HG02852 (cell line): ENCODE data around the gene HS3ST5.

Source experiments
- ATAC-seq: cut with Tn5 transposase; IDR thresholded peaks from one replicate; pipeline ENCODE4 v1.9.1; 2021; ENCODE audit warnings: mild to moderate bottlenecking, moderate library complexity; ENCODE audit not compliant: unreplicated experiment

Gene HS3ST5

DNA sequence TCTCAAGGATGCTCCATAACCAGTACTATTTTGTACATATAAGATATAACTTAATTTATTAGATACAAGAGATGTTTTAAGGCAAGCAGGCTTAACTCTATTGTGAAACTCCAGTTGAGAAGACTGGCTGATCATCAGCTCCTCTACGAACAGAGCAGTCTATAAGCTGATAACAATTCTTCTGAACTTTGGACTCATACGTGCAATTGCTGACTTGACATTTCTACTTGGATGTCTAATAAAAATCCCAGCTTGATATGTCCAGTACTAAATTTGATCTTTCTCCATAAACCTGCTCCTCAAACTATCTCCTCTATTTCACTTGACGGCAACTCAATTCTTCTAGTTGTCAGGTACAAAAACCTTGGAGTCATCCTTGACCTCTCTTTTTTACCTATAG is 141.9 kb downstream of the HS3ST5 start:
- ATAC-seq, result no peak

- no peak for ATAC-seq
Measured at GRCh38 chr6:114195631-114196403, 147.0 kb downstream of the HS3ST5 start.

DNA sequence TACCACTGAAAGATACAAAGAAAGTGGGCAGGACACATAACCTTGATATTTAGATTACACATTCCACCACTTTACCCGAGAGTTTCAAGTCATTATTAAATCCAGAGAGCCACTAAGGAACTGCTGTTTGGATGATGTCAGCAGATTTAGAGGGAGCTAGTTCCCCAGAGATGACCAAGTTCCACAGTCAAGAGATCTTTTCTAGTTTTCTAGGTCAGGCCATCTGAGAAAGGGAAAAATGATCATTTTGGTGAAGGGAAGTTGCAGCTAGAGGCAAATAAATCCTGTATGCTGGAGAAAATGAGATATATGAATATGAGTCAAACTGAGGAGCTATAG is 147.8 kb downstream of the HS3ST5 start:
- ATAC-seq, result no peak

DNA sequence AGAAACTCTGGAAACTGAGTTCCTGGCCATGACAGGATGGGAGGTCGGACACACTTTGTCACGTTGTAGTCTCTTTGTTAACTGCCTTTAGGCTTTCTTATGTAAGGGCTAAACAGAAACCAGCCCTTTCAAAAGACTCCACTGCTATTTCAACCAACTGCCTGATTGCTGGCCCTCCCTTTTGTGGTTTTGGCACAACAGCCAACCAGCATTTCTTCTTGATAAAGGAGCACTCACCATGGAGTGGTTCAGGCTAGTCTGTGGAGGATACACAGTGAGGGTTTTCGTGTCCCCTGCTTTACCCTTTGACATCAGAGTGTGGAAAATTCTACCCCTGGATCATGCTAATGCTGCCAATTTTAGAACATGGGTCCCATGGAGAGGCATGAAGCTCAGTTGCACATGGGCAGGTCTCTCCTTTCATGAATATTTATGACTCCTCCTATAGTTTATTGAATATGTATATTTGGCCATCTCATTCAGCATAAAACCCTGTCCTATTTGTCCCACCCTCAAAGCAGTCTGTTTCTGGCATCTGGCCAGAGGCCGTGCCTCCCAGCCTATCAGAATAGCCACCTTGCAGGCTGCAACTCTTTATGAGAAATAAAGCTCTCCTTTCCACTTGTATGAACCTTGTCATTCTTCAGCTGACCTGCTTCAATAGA is 148.3 kb downstream of the HS3ST5 start:
- ATAC-seq, result no peak

GRCh38 chr6:114187563-114187962 is 155.3 kb downstream of the HS3ST5 start:
- ATAC-seq, result no peak

DNA sequence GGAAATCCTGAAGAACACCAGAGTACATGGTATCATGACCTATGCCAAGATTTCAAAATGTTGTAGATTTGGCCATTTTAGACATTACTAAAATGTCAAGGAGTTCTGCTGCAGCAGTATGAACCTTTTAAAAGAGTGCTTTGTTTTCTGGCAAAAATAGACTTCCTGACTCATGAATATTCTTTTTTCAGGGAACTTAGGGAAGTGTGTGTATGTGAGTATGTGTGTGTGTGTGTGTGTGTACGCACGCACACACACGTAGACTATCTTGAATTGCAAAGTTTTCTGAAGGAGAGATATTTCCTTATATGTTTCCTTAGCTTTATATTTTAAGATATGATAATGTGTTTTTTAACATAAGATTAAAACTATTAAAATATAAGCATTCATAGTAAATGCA is 161.2 kb downstream of the HS3ST5 start:
- ATAC-seq, result no peak

- ATAC-seq, result no peak
Measured at GRCh38 chr6:114179411-114179810, 163.4 kb downstream of the HS3ST5 start.

GRCh38 chr6:114176726-114177125 is 166.1 kb downstream of the HS3ST5 start:
- ATAC-seq, result no peak

GRCh38 chr6:114172576-114173260 is 170.1 kb downstream of the HS3ST5 start:
- no peak for ATAC-seq

DNA sequence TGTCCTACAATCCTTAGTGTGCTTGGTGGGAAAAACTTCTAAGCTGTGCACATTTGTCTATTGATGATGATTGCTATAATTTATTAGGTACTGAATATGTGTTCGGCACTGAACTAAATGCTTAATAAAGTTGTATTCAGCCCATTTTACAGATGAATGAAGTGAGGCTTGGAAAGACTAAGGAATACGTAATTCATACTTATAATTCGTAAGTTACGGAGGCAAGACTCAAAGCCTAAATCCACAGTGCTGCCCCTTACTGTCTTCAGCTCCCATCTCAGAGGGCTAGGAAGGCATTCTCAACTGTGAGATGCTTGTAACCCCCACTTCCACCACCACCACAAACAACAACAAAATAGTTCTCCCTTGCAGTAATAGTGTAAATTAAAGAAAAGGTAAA is 171.3 kb downstream of the HS3ST5 start:
- ATAC-seq, result no peak

- ATAC-seq, result no peak
Measured at GRCh38 chr6:114170958-114171387, 171.8 kb downstream of the HS3ST5 start.

GRCh38 chr6:114170372-114170771 is 172.5 kb downstream of the HS3ST5 start:
- no peak for ATAC-seq

- no peak for ATAC-seq
Measured at GRCh38 chr6:114169763-114170162, 173.1 kb downstream of the HS3ST5 start.

DNA sequence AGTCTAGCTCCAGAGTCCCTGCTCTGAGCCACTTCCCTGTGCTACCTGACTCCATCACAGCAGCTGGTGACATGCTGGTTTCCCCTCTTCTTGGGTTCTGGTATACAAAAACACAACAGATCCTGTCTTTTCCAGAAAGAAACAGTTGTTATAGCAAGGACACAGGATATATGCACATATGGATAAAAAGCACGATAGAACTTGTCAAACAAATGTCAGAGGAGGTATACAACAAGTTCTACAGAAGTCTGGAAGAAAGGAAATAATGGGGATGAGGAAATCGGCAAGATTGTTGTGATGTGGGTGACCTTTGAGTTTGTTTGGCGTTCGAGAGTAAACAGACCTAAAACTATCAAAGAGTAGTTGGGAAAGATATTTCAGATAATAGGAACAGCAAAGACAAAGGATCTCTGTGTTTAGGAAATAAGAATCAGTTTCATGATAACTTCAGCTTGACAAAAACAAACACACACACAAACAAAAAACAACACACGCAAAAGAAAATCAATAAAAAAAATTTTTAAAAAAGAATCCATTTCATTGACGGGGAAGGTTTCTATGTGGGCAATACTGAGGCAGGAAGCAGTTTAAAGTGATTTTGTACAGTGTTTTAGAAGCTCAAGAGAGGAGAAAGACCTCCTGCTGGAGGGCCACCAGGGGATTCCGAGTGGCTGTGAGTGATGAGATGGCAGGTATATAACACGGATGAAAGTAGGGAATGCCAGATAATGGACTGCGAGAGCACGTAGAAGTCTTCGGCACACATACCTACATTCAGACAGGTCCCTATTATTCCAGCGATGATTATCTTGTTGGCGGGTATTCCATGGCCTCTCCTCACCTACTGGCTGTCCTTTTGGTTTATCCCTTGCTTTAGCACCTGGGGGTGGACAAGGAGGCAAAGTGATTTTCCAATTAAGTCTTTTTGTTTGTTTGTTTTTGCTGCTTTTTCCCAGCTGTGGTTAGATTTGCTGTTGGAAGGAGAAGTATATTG is 174.9 kb downstream of the HS3ST5 start:
- ATAC-seq, result no peak

DNA sequence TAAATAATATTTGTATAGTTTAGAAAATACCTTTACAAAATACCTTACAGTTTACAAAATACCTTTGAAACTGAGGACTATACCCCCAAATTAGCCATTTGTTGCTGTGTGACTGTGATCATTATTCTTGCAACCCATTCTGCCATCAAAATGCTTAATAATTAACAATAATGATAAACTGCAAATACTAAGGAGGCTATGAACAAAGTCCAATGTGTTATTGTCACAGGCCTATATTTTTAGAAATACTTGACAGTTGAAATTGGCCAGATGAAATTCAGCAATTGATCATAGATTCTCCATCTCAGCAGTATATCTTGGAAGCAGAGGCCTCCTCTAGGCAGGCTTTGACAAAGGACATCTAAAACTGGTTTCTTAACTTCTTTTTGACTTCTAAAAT is 178.6 kb downstream of the HS3ST5 start:
- ATAC-seq, result no peak

DNA sequence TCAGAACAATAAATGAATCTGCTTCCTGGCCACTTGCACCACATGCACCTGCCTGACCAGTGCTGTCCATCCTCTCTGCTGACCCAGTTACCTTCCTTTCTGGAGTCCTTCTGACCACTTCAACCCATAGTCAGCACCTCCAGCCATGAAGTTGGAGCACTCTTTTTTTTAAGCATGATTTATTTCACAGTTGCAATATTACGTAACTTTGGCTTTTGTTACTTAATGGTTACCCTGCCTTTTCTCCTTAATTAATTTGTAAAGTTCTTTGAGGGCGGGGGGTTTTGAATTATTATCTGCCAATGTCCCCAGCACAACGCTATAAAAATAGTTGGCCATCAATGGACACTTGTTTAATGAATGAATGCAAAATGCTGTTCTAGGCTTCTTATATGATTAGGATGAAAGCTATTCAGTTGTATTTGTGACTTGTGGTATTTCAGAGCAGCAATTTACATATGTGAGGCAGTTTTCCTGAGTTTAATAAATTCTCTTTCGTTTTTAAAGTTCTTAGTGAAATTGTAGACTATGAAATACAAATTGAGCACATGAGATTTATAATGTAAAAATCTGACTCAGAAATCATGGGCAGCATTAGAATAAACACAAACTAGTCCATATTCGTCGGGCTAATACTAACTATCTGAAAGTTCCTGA is 180.0 kb downstream of the HS3ST5 start:
- no peak for ATAC-seq

- no peak for ATAC-seq
Measured at GRCh38 chr6:114160881-114161280, 181.9 kb downstream of the HS3ST5 start.

DNA sequence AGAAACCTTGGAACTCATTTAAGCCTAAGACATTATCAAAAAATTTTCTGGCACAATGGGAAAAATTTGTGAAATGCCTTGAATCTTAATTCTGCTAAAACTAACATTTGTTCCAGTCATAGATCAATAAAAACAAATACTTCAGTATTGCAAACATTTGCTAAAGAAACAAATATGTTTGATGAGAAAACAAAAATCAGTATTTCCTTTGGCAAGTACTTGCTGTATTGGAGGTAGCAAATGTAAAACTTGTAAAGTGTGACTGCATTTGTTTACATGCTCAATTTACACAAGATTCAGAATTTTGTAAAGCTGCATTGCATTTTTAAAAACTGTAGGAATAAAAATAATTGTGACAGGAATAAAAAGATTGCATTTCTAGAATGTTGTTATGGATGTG is 183.1 kb downstream of the HS3ST5 start:
- no peak for ATAC-seq

GRCh38 chr6:114158838-114159694 is 183.8 kb downstream of the HS3ST5 start:
- no peak for ATAC-seq
